NCI-H2107 treated with DMSO at 0.1 percent for 48 hours (cell line): Measurements from ENCODE around the gene DOCK1.
"Not testable (repeated sequence)": the region's sequence is repeated elsewhere in the genome, so short reads cannot be mapped to it uniquely, and the experiment has no call there.

Experiments
- DNase-seq: peaks from one replicate; lab custom pipeline; 2025; ENCODE audit not compliant: unreplicated experiment; lab: John Stamatoyannopoulos, UW

Gene DOCK1

DNA sequence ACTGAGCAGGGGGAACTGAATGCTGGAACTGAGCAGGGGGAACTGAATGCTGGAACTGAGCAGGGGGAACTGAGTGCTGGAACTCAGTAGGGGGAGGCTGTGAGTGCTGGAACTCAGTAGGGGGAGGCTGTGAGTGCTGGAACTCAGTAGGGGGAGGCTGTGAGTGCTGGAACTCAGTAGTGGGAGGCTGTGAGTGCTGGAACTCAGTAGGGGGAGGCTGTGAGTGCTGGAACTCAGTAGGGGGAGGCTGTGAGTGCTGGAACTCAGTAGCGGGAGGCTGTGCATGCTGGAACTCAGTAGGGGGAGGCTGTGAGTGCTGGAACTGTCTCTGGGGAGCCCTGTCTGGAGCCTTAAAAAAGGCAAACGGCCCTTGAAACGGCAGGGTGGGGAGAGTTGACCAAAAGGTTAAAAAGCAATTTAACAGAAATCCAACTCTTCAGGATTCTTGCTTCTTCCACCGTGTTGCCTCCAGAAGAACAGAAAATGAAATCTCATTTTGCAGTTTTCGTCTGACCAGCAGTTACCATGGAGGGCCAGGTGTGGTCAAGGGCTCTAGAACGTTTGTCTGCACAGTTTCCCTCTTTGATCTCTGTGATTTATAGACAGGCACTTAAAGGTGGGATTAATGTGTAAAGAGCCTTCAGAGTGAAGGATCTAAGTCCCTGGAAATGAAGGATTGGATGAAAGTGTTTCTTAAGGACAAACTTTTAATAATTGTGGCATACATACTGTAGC lies 19.1 kb downstream of the DOCK1 start:
- no peak for DNase-seq

GRCh38 chr10:126924915-126925300 lies 19.7 kb downstream of the DOCK1 start:
- no peak for DNase-seq

DNA sequence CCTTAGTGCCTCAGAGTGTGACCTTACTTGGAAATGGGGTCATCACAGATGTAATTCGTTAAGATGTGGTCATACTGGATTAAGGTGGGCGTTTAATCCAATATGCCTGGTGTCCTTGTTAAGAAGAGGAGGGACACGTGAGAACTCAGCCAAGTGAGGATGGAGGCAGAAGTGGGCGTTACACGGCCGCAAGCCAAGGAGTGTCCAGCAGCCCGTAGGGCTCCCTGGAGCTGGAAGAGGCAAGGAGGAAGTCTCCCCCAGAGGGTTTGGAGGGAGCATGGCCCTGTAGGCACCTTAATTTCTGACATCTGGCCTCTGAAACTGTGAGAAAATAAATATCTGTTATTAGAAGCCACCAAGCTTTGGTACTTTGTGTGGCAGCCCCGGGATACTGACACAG lies 21.3 kb downstream of the DOCK1 start:
- no peak for DNase-seq

DNA sequence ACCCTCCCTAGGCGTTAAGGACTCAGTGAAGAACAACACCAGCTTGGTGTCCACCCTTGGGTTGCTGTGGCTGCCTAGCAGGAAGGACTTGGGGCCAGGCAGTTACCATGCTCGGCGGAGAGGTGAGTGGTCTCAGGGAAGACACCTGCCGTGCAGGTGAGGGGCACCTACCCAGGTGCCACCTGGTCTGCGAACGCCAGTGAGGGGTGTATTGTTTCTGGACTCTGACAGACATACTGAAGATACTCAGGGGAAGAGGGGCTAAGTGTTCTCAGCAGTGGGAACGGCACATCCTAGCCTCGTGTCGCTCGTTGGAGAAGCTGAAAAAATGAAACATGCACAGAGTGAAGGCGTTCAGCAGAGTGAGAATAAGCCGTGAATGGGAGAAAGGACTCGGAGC lies 22.6 kb downstream of the DOCK1 start:
- DNase-seq = no peak

- DNase-seq = no peak
Measured at GRCh38 chr10:126928274-126928673, 23.0 kb downstream of the DOCK1 start.

- DNase-seq = no peak
Measured at GRCh38 chr10:126929391-126929790, 24.2 kb downstream of the DOCK1 start.

- DNase-seq = no peak
Measured at GRCh38 chr10:126930131-126930882, 25.1 kb downstream of the DOCK1 start.

GRCh38 chr10:126930883-126931503 lies 25.8 kb downstream of the DOCK1 start:
- DNase-seq = no peak

- DNase-seq = no peak
Measured at GRCh38 chr10:126931544-126931943, 26.3 kb downstream of the DOCK1 start.

DNA sequence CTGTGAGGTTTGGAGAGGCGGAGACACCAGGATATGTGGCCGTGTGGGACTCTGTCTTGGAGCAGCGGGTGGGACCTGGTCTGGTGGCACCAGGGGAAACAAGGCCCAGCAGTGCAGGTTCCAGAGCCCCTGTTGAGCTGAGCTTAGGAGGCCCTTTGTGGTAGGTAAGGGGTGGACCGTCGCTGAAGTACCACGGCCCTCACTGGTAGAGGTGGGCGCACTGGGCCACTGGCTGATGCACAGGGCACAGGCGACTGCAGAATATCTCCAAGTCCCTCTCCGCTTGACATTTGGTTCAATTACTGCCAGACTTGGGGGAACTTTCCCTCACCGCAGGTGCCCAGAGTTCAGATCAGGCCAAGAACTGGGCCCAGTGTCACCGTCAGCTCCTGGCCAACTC lies 27.3 kb downstream of the DOCK1 start:
- no peak for DNase-seq

- DNase-seq = no peak
Measured at GRCh38 chr10:126933116-126933515, 27.9 kb downstream of the DOCK1 start.

DNA sequence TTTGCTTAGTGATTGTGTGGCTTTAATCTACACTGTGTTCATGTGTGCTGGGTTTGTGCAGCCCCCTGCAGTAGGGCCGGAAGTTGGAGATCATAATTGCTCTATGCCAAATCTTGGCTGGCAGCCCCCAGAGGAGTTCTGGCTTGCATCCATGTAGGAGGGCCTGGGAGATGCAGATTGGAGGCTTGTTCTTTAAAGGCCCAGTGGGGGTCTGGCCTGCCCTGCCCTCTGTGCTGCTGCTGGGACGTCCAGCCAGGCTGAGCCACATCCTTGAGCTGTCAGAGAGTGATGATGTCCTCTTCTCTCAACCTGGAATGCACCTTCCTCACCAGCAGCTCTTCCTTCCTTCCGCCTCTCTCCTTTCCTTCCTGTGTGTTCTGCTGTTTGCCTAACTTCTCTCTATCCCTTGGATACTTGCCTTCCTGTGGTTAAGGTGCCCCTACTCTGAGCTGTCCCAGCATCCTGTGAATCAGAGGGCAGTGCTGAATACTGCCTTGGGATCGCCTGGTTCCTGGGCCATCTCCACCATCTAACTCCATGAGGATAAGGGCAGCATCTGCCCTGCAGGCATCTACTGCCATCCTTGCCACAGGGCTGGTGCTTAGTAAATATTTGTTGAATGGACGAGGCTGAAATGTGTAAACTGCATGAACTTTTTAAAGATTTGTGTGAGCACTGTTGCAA lies 30.2 kb downstream of the DOCK1 start:
- no peak for DNase-seq

DNA sequence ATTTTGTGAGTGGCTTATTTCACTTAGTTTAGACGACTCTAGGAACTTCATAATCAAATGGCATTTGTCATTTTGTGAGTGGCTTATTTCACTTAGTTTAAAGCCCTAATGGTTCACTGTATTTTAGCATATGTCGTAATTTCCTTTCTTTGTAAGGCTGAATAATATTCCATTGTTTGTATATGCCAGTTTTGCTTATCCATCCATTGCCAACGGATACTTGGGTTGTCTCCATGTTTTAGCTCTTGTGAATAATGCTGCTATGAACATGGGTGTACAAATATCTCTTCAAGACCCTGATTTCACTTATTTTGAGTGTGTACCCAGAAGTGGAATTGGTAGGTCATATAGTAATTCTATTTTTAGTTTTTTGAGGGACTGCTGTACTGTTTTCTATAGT lies 31.8 kb downstream of the DOCK1 start:
- DNase-seq = no peak

- DNase-seq = not testable (repeated sequence)
Measured at GRCh38 chr10:126938121-126938520, 32.9 kb downstream of the DOCK1 start.

DNA sequence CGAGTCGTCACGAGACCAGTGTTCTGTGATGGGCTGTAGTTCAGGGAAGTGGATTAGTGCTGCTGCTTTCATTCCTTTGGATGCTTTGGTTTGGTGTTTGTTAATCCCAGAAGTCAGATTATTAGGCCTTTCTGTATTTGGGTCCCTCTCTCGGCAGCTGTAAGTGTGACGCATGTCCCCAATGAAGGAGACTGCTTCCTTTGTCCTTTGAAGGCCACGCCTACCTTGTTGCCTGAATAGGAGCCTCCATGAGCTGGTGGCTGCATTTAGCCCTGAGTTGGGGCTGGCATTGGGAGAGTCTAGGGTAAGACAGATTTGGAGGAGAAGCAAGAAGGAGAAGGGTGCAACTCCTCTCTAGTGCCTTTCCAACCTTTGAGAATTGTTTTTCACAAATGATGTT lies 34.5 kb downstream of the DOCK1 start:
- DNase-seq = no peak

- DNase-seq = no peak
Measured at GRCh38 chr10:126940670-126941310, 35.6 kb downstream of the DOCK1 start.

DNA sequence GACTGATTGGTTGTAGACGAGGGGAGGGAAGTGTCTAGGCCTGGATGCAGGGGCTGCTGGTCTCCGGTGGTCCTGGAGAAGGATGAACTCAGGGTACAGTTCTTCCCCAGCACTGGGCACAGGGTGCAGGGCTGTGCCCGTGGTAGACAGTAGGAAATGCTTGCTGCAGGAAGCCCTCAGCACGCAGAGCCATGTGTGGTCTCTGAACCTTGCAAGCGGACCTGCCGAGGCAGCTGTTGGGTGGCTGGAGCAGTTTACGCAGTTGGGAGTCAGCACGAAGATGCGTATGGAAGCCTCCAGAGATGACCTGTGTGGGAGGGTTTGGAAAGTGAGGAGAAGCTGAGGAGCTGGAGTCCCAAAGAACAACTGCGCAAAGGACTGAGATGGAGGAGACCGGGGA lies 39.0 kb downstream of the DOCK1 start:
- no peak for DNase-seq

GRCh38 chr10:126945351-126946030 lies 40.3 kb downstream of the DOCK1 start:
- DNase-seq = no peak

DNA sequence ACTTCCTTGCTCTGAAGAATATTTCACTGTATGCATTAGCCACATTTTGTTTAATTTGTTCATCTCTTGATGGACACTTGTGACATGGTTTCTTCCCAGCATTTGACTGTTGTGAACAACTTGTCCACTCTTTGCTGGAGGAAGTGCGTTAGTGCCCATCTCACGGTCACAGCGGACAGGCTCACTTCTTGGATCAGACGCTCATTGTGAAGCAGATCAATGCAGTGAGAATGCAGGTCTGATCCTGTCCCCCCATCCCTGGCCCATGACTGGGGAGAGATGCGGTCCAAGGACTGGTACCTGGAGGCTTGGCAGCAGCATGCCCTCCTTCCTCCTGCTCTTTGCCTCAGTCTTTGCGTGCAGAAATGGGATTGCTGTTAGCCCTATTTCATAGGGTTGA lies 41.5 kb downstream of the DOCK1 start:
- DNase-seq = no peak

- no peak for DNase-seq
Measured at GRCh38 chr10:126948355-126949160, 43.3 kb downstream of the DOCK1 start.
